Activated CD8-positive, alpha-beta memory T cell treated with anti-CD3 and anti-CD28 coated beads for 1 hour (primary cell): ENCODE results near the gene SYT12.
"Not testable (repeated sequence)": the region's sequence is repeated elsewhere in the genome, so short reads cannot be mapped to it uniquely, and the experiment has no call there.

Source experiments
- DNase-seq, 2 donors: peaks; one replicate each; pipeline ENCODE4 v3.0.0-alpha.2; 2020; ENCODE audit warnings: low read depth in 1 of 2; ENCODE audit errors: extremely low read depth in 1 of 2

SYT12 gene, protein sequence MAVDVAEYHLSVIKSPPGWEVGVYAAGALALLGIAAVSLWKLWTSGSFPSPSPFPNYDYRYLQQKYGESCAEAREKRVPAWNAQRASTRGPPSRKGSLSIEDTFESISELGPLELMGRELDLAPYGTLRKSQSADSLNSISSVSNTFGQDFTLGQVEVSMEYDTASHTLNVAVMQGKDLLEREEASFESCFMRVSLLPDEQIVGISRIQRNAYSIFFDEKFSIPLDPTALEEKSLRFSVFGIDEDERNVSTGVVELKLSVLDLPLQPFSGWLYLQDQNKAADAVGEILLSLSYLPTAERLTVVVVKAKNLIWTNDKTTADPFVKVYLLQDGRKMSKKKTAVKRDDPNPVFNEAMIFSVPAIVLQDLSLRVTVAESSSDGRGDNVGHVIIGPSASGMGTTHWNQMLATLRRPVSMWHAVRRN

DNA sequence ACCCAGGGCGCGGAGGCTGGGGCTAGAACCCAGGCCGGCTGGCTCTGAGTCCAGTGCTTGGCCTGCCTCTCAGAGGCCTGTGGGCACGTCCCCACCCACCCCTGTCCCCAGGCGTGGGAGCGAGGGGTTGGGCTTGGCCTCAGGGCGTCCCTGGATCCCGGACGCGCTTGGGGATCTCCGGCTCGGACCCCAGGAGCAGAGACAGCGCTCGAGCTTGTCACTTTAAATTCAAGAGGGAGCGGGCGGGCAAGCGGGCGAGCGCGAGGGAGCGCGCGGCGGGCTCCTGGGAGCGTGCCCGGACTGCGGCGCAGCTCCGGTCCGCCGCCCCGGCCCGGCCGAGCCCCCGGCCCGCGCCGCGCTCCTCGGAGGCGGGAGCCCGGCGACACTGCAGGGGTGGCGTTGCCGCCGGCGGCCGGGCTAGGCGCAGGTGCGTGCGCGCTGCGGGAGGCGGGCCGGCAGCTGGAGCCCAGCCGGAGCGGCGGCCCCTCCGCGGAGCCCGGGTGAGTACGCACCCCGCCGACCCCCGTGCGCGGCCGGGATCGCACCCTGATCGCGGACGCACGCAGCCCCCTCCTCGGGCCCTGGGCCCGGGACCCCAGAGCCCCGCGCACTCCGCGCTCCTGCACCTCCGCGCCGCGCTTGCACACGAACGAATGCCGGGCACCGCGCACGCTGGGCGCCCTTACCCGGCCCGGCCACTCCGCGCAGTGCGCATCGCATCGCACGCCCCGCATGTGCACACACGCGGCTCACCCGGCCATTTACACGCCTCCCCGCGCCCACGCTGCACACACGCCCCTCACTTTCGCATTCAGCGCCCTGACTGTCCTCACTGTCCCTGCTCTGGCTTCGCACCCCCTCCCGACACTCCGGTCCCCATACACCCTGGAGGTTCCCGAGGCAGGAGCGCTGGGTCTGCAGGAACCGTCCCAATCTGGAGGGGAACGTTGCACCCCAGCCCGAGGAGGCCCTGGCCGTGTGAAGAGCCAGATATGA is at the start of gene SYT12:
Gene SYT12 (plus strand): TSS at position 174 of the 996 bp plus-strand sequence. CDS start 7,011 bp downstream, outside the sequence.
- DNase-seq, result no peak

DNA sequence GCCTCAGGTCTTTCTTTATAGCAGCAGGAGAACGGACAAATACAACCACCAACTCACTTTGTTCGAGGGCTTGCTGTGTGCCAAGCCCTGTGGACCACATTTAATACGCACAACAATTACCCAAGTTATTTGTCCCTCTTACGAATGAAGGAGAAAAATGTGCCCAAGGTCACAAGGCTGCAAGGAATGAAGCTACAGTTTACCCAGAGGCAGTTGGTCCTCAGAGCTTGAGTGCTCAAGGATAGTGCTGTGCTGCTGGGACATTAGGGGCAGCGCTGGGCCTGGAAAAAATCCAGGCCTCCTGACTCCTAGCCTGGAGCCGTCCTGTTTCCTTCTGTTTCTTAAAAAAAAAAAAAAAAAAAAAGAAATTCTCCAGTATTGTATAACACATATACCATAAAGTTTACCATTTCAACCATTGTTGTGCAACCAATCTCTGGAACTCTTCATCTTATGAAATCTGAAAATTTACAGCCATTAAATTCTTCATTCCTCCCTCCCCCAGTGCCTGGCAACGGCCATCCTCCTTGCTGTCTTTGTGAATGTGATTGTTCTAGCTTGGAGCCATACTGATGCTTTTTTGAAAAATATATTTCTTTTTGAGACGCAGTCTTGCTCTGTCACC is 48.9 kb upstream of the SYT12 start:
- DNase-seq, result no peak

DNA sequence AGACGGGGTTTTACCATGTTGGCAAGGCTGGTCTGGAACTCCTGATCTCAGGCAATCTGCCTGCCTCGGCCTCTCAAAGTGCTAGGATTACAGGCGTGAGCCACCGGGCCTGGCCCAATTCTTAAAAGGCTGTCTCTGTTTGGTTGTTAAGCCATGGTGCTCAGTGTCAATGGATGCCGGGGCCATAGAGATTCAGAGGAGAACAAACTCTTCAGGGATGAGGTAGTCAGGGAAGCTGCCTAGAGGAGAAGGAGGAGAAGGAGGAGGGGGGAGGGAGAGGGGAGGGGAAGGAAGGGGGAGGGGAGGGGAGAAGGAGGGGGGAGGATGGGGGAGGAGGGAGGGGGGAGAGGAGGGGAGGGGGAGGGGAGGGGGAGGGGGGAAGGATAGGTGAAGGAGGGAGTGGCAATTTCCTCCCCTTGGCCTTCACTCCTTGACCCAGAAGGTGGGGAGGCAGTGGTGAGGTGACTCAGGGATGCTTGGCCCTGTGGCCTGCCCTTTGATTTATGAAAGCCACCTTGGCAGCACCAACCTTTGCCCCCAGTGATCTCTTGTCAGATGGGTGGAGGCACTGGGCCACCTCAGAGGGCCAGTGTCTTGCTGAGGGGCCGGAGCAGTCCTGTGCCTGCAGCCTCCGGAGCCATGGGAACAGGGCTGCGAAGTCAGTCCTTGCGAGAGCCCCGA is 48.1 kb upstream of the SYT12 start, which contains the start of gene C11orf86:
Gene C11orf86 (plus strand): TSS at position 581 of the 681 bp plus-strand sequence. CDS start 59 bp downstream, at position 640.
- no peak for DNase-seq

DNA sequence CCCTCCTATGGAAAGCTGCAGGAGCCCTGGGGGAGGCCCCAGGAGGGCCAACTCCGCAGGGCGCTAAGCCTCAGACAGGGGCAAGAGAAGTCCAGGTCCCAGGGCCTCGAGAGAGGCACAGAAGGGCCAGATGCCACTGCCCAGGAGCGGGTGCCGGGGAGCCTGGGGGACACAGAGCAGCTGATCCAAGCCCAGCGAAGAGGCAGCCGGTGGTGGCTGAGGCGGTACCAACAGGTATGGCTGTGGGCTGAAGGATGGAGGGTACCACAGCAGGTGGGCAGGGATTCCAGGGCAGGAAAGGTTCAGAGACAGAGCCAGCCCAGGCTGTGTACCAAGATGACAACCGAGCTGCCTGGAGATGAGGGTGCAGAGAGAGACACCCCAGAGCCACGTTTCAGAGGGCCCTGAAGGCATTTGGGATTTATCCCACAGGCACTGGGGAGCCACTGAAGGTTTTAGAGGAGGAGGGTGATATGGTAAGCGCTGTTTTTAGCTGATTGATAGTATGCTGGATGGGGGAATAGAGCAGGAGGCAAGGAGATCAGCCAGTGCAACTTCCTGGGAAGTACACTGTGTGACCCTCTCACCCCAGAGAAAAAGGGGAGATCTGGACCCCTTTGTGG is 47.4 kb upstream of the SYT12 start:
- DNase-seq, result no peak

DNA sequence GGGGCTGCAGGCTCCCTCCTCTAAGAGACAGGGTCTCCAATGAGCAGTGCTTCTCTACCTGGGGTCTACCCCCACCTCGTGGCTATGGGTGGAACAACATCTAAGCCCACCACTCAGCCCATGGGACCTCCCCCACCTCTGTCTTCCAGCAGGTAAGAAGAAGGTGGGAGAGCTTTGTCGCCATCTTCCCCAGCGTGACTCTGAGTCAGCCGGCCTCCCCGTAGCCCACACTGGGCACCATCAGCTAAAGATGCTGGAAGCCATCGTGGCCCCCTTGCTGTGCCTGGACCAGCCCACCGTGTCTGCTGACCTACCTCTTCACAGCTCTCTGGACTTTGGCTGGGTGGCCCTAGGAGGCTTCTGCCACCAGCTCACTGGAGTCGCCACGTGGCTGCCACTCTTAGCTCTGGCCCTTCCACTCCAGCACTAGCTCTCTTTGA is 46.9 kb upstream of the SYT12 start:
- DNase-seq, result no peak

DNA sequence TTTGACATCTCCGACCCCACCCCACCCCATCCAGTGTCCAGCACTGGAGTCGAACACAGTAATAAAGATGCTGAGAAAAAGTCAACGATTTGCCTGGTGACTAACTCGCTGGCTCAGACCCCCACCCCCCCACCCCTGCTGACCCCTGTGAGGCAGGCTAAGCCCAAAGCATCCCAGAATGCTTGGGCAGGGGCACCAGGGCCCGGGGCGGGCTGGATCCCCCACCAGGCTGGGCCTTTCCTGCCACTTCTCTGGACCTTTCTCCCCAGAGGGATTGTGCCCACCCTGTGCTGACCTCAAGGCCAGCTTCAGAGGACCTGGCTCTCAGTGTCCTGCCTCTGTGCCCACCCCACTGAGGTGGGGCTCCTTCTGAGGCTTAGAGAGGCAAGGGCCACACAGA is 46.0 kb upstream of the SYT12 start:
- no peak for DNase-seq

DNA sequence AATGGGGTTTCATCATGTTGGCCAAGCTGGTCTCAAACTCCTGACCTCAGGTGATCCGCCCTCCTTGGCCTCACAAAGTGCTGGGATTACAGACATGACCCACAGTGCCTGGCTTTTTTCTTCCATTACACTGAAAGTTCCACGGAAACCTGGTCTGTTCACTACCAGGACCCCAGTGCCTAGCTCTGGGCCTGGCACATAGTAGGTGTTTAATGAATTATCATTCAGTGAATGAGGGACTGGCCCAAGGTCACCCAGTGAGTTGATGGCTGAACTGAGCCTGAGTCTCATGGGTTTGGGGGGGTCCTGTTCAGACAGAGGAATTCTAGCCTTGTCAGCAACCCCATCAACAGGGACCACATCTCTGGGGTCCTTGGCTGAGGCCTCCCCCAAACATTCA is 44.7 kb upstream of the SYT12 start:
- no peak for DNase-seq

DNA sequence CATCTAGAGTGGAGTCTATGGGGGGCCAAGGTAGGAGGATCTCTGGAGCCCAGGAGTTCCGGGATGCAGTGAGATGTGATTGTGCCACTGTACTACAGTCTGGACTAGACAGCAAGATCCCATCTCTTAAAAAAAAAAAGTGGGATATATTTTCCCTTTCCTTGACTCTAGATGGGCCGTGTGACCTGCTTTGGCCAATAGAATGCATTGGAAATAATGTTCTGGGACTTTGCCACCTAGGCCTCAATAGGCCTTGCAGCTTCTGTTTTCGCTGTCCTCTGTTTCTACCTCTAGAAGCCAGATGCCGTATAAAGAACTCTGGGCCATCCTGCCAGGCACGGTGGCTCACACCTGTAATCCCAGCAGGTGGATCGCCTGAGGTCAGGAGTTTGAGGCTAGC is 44.2 kb upstream of the SYT12 start:
- DNase-seq, result no peak

DNA sequence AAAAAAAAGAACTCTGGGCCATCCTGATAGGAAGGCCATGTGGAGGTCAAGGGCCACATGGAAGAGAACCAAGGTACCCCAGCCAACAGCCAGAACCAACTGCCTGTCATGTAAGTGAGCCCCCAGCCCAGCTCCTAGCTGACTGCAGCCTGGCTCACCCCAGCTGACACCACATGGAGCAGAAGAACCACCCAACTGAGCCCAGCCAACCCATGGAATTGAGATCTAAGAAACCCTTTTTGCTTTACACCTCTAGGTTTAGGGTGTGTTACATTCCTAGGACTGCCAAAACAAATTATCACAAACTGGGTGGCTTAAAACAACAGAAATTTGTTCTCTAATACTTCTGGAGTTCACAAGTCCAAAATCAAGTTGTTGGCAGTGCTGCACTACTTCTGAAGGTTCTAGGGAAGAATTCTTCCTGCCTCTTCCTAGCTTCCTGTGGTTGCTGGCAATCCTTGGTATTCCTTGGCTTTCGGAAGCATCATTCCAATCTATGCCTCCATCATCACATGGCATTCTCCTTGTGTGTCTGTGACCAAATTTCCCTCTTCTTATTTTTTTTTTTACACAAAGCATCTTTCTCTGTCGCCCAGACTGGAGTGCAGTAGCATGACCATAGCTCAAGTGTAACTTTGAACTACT is 43.5 kb upstream of the SYT12 start:
- no peak for DNase-seq

DNA sequence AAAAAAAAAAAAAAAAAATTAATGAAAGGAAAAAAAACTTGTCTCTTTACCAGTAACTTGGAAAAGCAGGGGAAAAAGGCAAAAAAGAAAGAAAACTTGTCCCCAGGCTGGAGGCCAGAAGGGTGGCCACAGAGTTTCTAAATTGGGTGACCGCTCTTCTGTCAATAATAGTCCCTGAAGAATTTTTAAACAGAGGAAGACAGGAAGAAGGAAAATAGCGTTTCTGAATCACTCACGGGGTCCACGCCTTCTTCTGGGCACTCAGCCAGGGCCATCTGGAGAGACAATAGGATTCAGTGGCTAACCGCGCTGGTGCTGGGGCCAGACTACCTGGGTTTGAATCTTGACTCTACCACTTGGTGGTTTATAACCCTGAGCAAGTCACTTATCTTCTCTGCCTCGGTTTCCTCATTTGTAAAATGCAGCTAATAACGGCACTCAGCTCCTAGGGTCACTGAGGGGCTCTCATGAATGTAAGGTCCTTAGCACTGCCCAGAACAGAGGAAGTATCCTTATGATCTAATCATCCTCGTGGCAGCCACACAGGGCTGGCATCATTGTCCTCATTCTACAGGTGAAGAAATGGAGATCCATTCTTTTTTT is 40.9 kb upstream of the SYT12 start:
- no peak for DNase-seq

DNA sequence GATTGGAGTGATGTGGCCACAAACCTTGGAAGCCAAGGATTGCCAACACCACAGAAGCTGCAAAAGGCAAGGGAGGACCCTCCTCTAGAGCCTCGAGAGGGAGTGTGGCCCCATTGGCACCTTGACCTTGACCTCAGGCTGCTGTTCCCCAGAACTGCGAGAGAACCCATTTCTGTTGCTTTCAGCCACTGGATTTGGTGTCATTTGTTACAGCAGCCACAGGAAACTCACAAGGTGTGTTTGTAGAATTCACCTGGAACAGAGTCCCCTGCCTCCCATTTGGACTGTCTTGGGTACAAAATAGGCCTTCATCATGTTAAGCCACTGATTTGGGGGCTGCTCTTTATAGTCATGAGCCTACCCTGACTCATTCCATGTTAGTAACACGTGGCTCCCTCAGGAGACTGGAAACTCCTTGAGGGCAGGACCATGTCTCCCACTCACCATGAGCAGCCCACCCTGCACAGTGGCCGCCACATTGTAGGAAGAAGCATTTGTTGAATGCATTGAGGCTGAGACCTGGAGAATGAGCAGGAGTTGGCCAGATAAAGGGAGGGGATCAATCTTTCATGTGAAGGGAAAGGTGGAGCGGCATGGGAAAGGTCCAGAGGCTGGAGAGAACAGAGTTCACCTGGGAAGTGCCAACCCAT is 39.5 kb upstream of the SYT12 start:
- no peak for DNase-seq

DNA sequence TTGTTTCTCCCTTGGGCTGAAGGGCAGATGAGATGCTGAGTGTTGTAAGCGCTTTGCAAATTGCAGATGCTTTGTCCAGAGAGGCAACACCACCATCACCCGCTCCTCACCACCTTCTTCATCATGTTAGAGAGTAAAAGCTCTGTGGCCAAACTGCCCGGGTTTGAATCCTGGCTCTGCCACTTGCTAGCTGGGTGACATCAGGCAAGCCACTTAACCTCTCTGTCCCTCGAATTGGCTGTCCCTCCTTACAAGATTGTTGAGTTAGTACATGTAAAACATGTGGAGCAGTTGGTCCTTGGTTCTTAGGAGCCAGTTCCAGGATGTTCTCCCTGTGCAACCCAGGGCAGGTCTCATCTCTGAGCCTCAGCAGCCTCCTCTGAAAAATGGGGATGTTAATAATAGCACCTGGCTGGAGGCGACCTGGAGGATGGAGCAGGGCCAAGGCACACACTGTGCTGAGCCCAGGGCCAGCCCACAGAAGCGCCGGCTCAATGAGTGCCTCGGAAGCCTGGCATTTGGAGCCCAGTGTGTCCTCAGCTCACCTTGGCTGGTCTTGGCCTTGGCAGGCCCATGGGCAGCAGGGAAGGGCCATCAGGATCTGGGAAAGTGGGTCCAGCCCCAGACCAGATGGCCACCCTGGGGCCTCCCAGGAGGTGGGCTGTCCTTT is 37.3 kb upstream of the SYT12 start:
- no peak for DNase-seq

DNA sequence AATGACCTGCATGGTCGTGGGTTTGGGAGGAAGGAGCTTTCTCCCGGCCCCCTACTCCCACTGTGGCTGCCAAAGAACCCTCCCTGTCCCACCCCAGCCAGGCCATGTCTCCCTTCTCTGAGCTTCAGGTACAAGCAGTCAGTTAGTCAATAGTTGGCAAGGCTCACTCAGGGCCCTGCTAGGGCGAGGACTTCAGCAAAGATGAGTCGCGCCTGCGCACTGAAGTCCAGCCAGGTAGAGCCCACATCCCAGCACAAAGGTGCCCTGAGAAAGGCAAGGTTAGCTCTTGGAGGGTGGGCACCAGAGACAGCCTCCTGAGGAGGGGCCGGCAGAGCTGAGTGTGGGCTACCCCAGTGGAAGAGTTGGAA is 36.8 kb upstream of the SYT12 start:
- no peak for DNase-seq

DNA sequence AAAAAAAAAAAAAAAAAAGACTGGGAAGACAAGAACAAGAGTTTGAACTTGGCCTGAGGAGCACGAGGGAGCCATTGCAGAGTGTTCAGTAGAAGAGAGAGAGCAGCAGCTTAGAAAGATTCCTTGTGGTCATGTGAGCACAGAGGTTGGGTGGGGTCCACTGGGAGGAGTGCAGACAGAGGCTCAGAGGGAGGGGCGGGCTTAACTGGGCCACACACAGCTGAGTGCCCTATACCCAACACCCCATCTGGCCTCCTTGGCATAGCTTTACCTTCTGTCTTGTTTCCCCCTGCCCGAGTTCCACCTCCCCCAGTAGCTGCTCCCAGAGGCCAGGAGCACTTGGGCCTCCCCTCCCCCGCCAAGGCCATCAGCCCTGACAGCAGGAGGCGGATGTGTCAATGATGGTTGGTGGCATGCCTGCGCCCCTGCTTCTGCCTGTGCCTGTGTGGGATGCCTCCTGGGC is 35.7 kb upstream of the SYT12 start:
- DNase-seq, result no peak

DNA sequence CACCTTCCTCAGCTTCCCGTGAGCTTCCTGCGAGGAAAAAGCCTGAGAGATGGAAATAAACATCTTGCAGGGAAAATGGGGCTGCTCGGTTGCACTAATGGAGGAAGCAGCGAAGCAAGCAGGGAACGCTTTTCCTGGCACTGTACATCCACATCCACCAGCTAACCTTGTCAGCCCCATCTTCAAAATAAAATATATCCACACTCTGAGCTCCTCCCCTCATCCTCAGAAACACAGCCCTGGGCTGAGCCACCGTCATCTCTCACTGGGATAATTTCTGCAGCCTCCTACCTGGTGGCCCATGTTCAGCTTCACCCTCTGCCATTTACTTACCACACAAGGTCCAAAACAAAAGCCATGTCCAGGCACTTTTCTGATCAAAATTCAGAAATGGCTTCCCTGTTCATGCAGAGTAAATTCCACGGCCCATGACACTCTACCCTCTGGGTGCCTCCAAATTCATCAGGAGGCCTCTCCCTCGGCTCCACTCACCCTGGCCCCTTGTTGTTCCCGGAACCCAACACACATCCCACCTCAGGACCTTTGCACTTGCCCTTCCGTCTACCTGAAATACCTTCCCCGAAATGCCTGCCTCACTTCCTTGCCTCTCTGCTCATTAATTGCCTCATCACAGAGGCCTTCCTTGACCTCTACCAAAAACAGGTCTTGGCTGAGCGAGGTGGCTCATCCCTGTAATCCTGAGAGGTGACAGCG is 34.9 kb upstream of the SYT12 start:
- DNase-seq, result no peak

DNA sequence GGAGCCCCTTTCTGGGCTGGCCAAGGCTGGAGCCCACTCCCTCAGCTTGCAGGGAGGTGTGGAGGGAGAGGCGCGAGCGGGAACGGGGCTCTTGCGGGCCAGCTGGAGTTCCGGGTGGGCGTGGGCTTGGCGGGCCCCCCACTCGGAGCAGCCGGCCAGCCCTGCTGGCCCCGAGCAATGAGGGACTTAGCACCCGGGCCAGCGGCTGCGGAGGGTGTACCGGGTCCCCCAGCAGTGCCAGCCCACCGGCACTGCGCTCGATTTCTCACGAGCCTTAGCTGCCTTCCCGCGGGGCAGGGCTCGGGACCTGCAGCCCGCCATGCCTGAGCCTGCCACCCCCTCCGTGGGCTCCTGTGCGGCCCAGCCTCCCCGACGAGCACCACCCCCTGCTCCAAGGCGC is 34.2 kb upstream of the SYT12 start:
- not testable (repeated sequence) for DNase-seq

DNA sequence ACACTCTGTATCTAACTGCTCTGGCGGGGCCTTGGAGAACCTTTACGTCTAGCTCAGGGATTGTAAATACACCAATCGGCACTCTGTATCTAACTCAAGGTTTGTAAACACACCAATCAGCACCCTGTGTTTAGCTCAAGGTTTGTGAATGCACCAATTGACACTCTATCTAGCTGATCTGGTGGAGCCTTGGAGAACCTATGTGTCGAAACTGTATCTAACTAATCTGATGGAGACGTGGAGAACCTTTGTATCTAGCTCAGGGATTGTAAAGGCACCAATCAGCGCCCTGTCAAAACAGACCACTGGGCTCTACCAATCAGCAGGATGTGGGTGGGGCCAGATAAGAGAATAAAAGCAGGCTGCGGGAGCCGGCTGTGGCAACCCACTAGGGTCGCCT is 33.6 kb upstream of the SYT12 start:
- DNase-seq, result not testable (repeated sequence)
